NCI-H526 treated with DMSO at 0.1 percent for 48 hours (cell line): ENCODE results near the gene METTL22.
"Not testable (repeated sequence)": the region's sequence is repeated elsewhere in the genome, so short reads cannot be mapped to it uniquely, and the experiment has no call there.

Experiments
- DNase-seq: peaks from one replicate; lab custom pipeline; 2025; lab: John Stamatoyannopoulos, UW

Gene METTL22

DNA sequence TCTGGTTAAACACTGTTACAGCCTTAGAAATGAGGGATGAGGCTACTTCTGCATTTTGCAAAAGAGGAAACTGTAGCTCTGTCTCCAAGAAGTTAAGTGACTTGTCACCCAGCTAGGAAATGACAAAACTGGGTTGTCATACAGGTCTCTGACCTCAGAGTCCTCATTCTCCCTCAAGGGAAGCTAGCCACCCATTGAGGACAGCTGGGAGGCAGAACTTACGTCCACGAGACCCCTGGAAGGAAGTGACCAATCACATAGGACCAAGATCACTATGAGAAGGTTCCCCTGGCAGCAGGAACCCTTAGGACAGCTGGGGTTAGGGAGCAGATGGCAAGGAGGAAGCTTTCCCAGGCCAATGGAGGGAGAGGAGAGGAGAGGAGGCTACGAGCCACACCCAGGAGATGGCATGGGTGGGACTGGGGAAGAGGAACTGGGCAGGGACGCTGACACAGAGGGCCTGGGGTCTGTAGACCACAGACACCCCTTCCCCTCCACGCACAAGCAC lies 11.2 kb downstream of the METTL22 start:
- no peak for DNase-seq

DNA sequence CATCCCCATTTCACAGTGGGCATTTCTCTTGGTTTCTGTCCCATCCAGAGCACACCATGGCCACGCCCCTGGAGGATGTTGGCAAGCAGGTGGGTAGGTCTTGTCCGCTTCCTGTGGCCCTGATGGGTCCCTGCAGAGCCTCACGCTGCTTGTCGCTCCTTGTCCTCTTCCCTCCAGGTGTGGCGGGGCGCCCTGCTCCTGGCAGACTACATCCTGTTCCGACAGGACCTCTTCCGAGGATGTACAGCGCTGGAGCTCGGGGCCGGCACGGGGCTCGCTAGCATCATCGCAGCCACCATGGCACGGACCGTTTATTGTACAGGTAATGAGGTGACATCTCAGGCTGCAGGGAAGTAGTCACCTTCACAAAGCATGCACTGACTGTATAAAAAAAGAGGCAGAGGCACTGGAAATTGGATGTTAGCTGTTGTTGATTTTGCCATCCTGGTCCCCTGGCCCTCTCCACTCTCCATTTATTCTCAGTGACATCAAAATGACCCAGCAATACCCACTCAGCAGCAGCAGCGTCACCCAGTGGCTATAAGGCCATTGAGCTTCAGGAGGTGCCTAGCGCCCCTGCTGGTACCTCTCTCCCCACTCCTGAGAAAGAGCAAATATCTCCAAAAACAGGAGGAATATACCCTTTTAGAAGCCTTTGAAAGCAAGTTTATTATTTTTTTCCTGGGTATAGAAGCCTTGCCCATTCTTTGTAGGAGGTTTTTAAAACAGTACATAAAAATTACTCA lies 13.7 kb downstream of the METTL22 start:
- no peak for DNase-seq

DNA sequence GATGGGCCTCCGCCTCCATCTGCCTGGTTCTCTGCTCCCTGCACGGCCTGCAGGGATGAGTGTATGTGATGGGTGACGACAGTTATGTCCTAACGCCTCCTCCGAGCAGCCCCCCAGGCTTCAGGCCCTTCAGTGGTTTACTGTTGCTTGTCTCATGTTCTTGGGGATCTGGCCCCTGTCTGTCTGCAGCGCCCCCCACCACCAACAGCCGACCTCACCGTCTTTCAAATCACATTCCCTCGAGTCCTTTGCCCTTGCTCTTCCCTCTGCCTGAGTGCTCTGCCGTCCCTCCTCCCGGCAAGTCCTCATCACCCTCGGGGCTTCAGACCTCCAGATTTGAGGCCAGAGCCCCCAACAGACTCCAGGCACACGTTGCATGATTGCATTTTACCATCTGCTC lies 18.2 kb downstream of the METTL22 start:
- DNase-seq, result no peak

DNA sequence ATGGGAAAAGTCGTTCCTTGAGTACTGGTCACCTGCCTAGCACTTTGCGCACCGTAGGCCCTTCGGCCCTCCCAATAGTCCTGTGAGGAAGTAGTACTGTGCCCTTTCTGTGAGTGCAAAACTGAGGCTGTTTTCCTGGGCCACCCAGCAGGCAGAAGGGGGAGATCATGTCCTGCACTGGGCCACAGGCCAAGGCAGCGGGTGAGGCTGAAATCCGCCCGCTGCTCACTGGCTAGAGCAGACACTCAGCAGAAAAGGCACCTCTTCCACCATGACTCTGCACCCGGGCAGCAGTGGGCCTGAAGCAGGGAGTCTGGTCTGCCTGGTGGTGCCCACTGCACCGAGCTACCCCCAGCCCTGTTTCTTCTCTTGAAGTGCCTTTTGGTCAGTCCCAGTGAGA lies 20.2 kb downstream of the METTL22 start:
- DNase-seq, result no peak

DNA sequence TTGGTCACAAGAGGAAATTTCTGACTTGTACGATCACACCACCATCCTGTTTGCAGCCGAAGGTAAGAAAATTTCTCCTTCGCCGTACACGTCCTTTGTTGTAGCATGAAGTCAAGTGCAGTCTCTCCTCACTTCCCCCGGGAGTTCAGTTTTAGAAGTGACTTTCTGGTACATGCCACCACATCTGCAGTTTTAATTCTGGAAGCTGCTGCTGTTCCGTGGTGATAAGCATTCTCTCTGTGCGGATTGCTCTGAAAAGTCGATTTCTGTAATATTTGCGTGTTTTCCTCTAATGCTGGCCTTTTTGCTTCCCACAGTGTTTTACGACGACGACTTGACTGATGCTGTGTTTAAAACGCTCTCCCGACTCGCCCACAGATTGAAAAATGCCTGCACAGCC lies 20.6 kb downstream of the METTL22 start:
- DNase-seq, result no peak

DNA sequence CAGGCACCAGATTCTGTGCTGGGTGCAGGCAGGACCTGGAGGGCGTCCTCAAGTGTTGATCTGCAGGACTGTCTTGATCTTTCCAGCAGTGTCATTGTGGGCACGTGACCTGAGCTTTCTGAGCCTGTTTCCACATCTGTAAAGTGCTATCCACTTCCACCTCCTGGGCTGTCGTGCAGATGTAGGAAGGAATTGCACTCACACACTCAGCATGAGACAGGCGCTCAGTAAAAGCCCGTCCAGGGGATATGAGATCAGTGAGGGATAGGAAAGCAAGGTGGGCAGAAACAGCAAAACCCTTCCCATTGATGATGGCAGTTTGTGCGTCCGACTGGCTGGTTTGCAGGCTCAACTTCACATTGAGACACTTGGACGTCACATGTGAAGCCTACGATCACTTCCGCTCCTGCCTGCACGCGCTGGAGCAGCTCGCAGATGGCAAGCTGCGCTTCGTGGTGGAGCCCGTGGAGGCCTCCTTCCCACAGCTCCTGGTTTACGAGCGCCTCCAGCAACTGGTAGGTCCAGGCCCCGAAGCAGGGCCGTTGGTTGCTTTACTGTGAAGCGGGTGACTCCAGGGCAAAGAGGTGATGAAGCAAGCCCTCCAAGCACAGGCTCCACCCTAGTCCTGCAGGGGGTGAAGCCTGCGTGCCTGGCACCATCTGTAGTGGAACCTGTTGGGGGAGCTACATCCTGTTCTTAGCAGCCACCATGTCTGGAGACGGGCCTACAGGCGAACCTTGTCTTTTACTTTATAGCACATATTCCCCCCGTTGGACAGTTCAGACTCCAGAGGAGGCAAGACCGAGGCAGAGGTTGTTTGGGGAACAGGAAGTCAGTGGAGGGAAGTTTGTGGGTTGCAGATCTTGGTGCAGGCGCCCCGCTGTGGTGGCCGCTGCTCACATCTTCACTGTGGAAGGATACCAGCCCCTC lies 23.0 kb downstream of the METTL22 start:
- DNase-seq, result no peak

DNA sequence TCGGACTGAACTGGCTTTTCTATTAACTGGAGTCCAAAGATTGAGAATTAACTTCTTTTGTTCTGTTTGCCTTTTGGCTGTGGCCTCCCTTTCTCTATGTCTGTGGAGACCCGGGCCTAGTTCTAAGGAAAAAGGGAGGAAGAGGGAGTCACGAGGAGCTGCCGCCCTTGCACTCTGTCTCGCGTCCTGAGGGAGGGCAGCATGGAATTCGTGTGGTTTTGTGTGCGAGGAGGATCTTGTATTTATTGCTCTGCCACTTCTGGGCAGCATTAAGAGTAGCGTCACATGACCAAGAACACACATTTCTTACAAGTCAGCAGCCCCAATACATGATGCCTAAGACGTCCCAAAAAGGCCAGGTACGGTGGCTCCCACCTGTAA lies 23.6 kb downstream of the METTL22 start:
- no peak for DNase-seq

DNA sequence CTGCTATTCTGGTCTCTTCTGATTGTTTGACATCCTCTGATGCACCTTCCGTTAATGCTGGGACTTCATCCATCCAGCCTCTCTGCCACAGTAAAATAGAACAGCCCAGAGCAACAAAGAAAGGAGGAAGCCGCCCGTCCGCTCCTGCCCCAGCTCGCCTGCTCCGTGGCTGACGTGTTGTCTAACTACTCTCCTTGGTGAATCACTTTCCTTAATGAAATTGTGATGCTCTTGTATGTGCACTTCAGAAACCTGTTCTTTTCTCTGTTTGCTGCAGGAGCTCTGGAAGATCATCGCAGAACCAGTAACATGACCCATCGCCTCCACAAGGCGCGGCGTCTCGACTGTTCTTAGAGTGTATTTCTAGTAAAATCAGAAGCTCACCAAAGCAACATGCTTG lies 24.3 kb downstream of the METTL22 start:
- no peak for DNase-seq

DNA sequence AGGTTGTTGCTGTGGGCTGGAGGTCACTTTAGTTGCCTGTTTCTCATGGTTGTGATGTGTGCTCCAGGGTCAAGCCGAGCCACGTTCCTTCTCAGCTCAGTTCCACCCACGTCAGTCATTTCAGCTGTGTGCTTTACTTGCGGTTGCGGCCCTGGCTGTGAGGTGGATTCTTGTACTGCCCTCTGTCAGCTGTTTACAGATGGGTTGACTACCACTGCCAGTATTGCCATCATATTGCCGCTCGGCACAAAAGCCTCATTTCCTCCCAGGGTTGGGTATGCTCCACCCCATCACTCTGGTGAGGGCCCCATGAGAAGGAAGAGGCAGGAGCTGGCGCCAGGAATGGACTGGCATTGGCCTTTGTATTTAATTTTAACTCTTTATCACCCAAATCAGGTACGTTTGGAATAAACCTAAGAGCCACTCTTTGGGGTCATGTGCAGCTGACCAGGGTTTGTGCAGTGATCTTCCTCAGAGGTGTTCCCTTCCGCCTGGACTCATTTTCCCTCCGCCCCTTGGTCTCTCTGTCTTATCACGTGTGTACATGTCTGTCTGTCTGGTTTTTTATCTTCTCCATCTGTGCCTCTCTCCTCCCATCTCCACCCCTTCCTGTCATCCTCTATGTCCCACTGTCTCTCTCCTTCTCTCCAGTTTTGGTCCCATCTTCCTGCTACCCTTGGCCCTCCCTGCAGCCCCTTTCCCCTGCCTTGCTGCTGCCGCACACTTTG lies 25.0 kb downstream of the METTL22 start:
- DNase-seq, result no peak

DNA sequence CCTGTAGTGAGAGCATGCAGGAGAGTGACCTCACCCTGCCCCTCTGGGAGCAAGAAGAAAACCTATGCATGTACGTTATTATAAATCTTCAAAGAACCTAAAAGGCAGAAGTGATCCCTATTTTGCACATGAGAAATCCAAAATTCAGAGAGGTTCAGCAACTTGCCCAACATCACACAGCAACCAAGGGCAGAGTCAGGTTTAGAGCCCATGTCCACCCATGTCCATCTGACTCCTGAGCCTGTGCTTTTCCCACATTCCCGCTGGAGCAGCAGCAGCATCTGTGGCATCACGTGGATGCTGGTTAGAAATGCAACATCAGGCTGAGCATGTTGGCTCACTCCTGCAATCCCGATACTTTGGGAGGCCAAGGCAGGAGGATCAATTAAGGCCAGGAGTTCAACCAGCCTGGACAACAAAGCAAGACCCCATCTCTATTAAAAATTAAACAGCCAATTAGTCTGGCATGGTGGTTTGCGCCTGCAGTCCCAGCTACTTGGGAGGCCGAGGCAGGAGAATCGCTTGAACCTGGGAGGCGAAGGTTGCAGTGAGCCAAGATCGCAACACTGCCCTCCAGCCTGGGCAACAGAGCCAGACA lies 26.3 kb downstream of the METTL22 start:
- no peak for DNase-seq

DNA sequence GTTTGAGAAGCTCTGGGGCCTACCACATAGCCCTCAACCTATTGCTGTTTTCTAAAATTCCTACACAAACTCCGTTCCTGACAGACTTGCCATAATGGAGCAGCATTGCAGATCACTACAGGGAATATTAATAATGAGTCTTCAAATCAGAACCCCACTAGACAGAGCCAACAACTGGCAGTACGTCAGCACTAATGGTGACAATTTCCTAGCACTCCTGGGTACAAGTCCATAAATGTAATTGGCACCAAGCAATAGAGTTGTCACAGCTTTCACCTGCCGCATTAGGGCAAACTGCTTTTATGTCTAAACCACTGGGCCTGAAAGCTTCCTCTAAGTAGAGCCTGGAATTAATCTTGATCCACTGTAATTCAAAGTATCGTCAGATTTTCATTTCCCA lies 27.4 kb downstream of the METTL22 start:
- no peak for DNase-seq

DNA sequence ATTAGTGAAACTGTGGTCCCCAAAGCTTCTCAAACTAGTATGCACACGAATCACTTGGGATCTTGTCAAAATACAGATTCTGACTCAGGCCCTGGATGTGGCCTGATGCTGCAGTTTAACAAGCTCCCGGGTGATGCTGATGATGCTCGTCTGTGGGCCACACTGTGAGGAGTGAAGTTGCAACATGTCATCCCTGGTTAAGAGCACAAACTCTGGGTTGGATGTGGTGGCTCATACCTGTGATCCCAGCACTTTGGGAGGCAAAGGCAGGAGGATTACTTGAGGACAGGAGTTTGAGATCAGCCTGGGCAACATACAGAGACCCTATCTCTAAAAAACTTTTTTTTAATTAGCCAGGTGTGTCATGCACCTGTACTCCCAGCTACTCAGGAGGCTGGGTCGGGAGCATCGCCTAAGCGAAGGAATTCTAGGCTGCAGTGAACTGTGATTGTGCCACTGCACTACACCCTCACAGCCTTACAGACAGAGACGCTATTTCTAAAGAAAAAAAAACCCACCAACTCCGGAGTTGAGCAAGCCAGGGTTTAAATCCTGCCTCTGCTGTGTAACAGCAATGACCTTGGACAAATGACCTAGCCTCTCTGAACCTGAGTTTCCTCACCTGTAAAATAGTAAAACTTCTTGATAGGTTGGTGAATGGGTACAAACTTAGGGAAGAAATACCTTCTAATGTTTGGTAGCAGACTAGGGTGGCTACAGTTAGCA lies 28.5 kb downstream of the METTL22 start:
- DNase-seq, result no peak

DNA sequence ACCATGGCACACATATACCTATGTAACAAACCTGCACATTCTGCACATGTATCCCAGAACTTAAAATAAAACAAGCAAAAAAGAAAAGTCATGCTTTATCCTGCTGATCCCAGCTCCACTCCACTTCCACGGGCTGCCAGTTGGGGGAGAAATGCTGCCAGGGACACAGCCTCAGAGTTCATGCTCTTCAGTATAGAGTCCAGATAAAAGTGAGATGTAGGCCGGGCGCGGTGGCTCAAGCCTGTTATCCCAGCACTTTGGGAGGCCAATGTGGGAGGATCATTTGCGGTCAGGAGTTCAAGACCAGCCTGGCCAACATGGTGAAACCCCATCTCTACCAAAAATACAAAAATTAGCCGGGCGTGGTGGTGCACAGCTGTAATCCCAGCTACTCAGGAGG lies 30.5 kb downstream of the METTL22 start:
- not testable (repeated sequence) for DNase-seq

DNA sequence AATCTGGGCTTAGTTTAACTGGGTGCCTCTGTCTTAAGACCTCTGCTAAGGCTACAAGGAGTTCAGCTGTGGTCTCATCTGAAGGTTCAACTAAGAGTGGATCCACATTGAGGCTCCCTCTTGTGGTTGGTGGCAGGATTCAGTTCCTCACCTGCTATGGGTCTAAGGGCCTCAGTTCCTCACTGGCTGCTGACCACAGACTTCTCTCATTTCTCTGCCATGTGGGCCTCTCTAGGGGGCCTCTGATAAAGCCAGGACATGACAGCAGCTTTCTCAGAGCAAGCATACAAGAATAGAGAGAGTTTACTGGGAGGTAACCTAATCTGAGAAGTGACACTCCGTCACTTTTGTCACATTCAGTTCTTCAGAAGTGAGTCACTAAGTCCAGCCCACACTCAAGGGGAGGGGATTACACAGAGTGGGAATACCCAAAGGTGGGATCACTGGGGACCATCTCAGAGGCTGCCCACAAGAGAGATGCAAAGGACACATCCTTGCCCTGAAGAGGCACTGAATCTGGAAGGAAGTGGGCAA lies 33.8 kb downstream of the METTL22 start:
- DNase-seq, result no peak

DNA sequence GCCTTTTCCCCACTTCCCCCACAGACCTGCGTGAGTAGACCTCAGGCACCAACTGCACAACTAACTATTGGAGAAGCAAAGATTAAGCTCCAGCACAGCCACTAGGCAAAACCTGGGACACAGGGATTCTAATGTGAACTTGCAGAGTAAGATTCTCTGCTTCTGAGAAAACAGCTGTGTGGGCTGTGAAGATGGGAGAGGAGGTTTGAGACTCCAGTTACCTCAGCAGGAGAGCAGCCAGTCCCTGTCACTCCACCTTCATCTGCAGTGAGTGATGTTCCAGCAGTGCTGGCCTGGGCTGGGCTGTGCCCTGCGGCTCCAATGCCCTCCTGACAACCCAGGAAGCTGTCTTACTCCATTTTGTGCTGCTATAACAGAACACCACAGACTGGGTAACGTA lies 34.9 kb downstream of the METTL22 start:
- no peak for DNase-seq

DNA sequence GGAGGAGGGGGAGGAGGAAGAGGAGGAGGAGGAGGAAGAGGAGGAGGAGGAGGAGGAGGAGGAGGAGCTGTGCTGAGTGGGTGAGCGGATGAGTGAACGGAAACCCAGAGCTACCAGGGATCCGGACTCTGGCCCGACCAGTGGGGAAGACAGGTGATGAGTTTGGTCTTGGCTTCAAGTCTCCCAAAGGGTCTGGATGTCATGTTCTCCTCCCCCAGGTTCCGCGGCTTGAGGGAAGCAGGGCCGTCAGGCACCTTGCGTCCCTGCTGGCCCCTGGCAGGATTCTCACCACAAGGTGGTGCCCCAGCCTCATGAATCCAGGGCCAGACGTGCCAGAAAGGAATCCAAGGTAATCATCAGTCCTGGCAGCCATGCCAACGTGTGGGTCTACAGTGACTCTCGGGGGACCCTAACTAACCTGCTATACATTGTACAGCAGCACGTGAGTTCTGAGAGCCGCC lies 39.4 kb downstream of the METTL22 start:
- peak; percentile 27 for DNase-seq

DNA sequence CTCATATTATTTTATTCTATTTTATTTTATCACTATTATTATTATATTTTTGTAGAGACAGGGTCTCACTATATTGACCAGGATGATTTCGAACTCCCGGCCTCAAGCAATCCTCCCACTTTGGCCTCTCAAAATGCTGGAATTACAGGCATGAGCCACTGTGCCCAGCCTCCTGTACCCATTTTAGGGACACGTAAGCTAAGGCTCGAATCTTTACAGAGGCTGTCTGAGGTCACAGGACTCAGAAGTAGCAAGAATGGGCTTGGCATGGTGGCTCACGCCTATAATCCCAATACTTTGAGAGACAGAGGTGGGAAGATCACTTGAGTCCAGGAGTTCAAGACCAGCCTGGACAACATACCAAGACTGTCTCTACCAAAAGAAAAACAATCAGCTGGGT lies 40.2 kb downstream of the METTL22 start:
- DNase-seq, result no peak

DNA sequence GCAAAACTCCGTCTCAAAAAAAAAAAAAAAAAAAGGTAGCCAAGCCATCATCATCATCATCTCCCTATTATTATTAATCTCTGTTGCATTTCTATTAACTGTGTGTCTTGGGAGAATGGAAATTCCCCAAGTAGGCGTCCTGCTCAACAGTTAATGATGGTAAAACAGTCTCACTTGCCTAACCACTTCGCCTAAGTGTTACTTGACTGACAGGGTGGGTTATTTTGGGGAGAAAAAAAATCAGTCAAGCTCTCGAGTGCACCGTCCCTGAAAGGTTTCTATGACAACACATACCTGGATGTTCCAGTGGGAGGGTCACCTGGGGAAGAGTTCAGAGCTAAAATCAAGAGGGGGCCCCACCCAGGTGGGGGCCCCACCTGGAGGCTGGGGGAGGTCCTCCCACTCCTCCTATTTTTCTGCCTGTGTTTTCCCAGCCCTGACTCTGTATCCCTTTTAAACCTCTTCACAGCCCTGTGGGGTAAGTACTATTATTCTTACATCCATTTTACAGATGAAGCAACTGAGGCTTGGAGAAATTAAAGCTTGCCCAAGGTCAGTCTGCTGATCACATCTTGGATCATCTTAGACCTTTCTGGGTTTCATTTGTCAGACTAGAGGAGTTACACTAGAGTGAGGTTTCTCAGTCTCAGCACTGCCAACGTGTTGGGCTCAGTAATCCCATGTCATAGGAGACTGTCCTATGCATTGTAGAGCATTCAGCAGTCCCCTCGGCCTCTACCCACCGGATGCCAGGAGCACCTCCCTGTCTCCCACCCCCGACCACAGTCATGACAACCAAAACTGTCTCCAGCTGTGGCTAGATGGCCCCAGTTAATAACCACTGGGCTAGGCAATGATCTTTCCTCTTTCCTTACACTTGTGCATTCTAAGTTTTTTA lies 41.9 kb downstream of the METTL22 start:
- DNase-seq, result no peak

DNA sequence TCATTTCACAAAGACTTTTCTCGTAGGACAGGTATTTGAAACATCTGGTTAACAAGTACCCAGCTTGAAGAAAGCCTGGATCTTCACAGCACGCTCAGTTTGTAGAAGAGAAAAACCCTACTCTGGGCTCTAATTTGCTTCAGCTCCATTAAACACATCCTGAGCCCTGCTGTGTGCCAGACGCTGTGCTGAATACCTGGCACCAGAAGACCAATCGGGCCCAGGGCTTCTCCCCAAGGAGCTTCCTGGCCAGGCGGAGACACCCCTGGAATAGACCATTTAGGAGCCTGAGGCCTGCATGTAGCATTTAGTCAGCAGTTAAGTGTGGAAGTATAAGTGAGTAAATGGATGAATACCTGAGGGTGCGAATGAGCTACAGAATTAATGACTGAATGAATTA lies 44.0 kb downstream of the METTL22 start:
- no peak for DNase-seq

DNA sequence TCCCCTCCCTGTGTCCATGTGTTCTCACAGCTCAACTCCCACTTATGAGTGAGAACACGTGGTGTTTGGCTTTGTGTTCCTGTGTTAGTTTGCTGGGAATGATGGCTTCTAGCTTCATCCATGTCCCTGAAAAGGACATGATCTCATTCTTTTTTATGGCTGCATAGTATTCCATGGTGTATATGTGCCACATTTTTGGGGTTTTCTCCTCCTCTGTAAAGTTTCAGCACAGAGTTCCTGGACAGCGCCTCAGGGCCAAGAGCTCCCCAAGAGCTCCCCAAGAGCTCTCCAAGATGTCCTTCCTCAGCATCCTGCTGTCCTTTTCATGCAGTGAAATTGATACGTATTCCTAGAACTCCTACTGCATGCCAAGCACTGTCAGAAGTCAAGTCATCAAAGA lies 46.0 kb downstream of the METTL22 start:
- no peak for DNase-seq
